ENCODE measurements around the gene AGBL5.

GRCh38 chr2:27105981-27106380, 54.5 kb downstream of the AGBL5 start:
- TF ChIP-seq CTCF (IDR thresholded peaks at IDR 0.05 in 4 of 5, conservative IDR thresholded peaks at IDR 0.05 in 1 of 5) (no peak), POLR2A (IDR thresholded peaks at IDR 0.05) (no peak)

All from gastrocnemius medialis (tissue), 4 donors.